Measurements from ENCODE around the gene NDFIP1. TPM values are rescaled to one million over a fixed set of nuclear protein-coding genes. Genes with fewer than 3 reads are reported as not detected.

The NDFIP1 gene
- total RNA-seq, 4 donors from 2014 or later: 185 to 351 (median 297) TPM

- 69 to 82% methylated on average over 7 of the region's 7 CpGs for WGBS, 2 donors
- Histone ChIP-seq H3K4me1 (no peaks in the 10 kb centered on the region), H3K36me3 (peaks cover 26 to 29% of the 10 kb centered on the region in 2 donors), H3K4me3 (replicated peaks in 1 of 3) (no peak overlapping the region), H3K9me3 (no peaks in the 10 kb centered on the region), H3K27me3 (no peaks in the 10 kb centered on the region), H3K27ac (no peak overlapping the region)
- intact Hi-C loops (cut with DNase I): no loop called here
- DNase-seq: no peak
- no peak for TF ChIP-seq CTCF (IDR thresholded peaks at IDR 0.05)
- no peak for TF ChIP-seq POLR2A (IDR thresholded peaks at IDR 0.05)
Measured at GRCh38 chr5:142134331-142135010, 25.9 kb downstream of the NDFIP1 start.

- H3K4me3 ChIP-seq (replicated peaks in 1 of 3): no peak overlapping the region
- H3K27ac ChIP-seq: no peak overlapping the region
- H3K36me3 ChIP-seq: peaks cover 16 to 33% of the 10 kb centered on the region in 2 donors
- peak in 1 of 6 experiments; percentile 6 for TF ChIP-seq CTCF (IDR thresholded peaks at IDR 0.05)
- TF ChIP-seq POLR2A (IDR thresholded peaks at IDR 0.05): no peak
- intact Hi-C loops (cut with DNase I): loop anchor here (5.0 kb wide), 2 partner anchors 134 to 149 kb away; no protein-coding TSS in a partner anchor
- no peaks in the 10 kb centered on the region for H3K27me3 ChIP-seq
- no peaks in the 10 kb centered on the region for H3K9me3 ChIP-seq
- no peak for DNase-seq
- H3K4me1 ChIP-seq: no peaks in the 10 kb centered on the region
Measured at GRCh38 chr5:142141463-142141862, 32.9 kb downstream of the NDFIP1 start.

- H3K4me3 ChIP-seq (replicated peaks in 1 of 3): no peak overlapping the region
- peaks cover 22 to 25% of the 10 kb centered on the region in 2 donors for H3K36me3 ChIP-seq
- no peak for TF ChIP-seq POLR2A (IDR thresholded peaks at IDR 0.05)
- peak; percentile 14 to 62 (median 36) for TF ChIP-seq CTCF (IDR thresholded peaks at IDR 0.05)
- H3K9me3 ChIP-seq: no peaks in the 10 kb centered on the region
- DNase-seq: no peak
- H3K27me3 ChIP-seq: no peaks in the 10 kb centered on the region
- WGBS, 2 donors: 51 to 53% methylated on average over 3 of the region's 3 CpGs
- no peaks in the 10 kb centered on the region for H3K4me1 ChIP-seq
- no peak overlapping the region for H3K27ac ChIP-seq
- intact Hi-C loops (cut with DNase I): loop anchor here (5.0 kb wide), 2 partner anchors 137 to 152 kb away; no protein-coding TSS in a partner anchor
Measured at GRCh38 chr5:142143878-142144277, 35.3 kb downstream of the NDFIP1 start.

- peak; percentile 67 to 68 for DNase-seq
- no peaks in the 10 kb centered on the region for H3K9me3 ChIP-seq
- no peaks in the 10 kb centered on the region for H3K4me1 ChIP-seq
- 71 to 81% methylated on average over 4 of the region's 4 CpGs for WGBS, 2 donors
- H3K4me3 ChIP-seq (replicated peaks in 1 of 3): no peak overlapping the region
- TF ChIP-seq POLR2A (IDR thresholded peaks at IDR 0.05) (no peak), CTCF (IDR thresholded peaks at IDR 0.05) (peak; percentile 18 to 76 (median 60))
- H3K36me3 ChIP-seq: peaks cover 22 to 24% of the 10 kb centered on the region in 2 donors
- intact Hi-C loops (cut with DNase I): no loop called here
- H3K27me3 ChIP-seq: no peaks in the 10 kb centered on the region
- H3K27ac ChIP-seq: peak overlapping the region in 1 of 3 donors; percentile 4
Measured at GRCh38 chr5:142145106-142145900, 36.7 kb downstream of the NDFIP1 start.

- TF ChIP-seq POLR2A (IDR thresholded peaks at IDR 0.05): no peak
- TF ChIP-seq CTCF (IDR thresholded peaks at IDR 0.05): no peak
- intact Hi-C loops (cut with DNase I): no loop called here
- no peaks in the 10 kb centered on the region for H3K4me1 ChIP-seq
- no peaks in the 10 kb centered on the region for H3K27me3 ChIP-seq
- peaks cover 11 to 14% of the 10 kb centered on the region in 2 donors for H3K36me3 ChIP-seq
- no peak for DNase-seq
- no peaks in the 10 kb centered on the region for H3K9me3 ChIP-seq
- H3K27ac ChIP-seq: no peak overlapping the region
- no peak overlapping the region for H3K4me3 ChIP-seq (replicated peaks in 1 of 3)
- 92 to 98% methylated on average over 1 of the region's 1 CpG for WGBS, 2 donors
Measured at GRCh38 chr5:142149363-142149762, 40.8 kb downstream of the NDFIP1 start.
